Measurements from ENCODE around the gene CLSTN2. TPM values are rescaled to one million over a fixed set of nuclear protein-coding genes. Genes with fewer than 3 reads are reported as not detected.

Gene CLSTN2
- total RNA-seq, 1 donor from 2014 or later: 16.0 TPM

DNA sequence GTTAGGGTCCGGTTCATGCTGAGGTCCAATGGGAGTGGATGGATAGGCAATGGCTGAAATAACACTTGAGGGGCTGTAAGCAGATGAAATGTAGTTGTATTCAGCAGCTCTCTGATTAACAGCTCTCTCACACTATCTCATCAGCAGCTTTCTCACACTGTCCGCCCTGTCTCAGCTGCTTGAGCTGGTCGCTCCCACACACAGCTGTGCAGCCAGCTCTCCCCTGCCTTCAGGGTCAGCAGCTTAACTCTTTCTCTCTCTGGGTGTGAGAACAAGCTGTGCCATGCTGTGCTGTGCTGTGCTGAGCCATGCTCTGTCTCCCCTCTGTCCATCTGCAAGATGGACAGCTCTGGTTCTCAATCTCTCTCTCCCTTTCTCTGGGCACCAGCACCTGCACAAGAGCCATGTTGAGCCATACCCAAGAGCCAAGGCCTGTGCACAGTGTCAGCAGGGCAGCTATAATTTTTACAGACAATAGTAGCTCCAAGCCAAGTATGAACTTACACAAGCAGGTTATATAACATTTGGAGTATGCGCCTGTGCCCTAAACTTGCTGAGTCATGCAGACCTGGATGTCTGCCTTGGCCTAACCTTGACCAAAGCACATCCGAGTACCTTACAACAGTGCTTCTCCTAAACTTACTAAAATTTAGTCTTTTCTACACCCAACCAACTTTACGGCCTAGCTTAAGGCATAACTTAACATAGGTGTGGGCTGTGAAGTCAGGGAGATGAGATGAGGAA lies 451.5 kb downstream of the CLSTN2 start:
- intact Hi-C loops (cut with DNase I): no loop called here

DNA sequence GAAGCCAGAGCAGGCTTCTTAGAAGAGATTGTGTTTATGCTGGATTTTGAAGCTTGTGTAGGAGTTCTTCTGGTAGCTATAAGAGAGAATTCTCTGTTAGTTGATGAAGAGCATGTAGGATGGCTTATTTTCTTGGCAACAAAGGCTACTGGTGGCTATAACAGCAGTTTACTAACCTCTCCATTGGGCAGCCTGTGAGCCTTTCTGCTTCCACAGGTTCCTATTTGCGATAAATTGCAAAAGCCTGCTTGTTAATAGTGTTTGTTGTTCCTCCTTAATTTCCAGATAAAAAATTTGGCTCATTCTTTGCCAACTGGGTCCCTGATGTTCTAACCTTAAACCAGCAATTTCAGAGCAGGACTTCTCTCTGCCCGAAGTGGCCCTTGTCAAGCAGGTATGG lies 452.3 kb downstream of the CLSTN2 start:
- no peaks in the 10 kb centered on the region for H3K36me3 ChIP-seq
- intact Hi-C loops (cut with DNase I): no loop called here
- no peak for DNase-seq (ENCODE audit: extremely low spot score in 2 of 2)

More for the DNA sequence above, 451.5 kb downstream of the CLSTN2 start:
- Histone ChIP-seq H3K27me3 (no peaks in the 10 kb centered on the region), H3K4me3 (no peak overlapping the region), H3K36me3 (no peaks in the 10 kb centered on the region), H3K4me1 (no peaks in the 10 kb centered on the region), H3K27ac (no peak overlapping the region), H3K9me3 (no peaks in the 10 kb centered on the region)
- peak in 1 of 2 donors; percentile 82 for DNase-seq (ENCODE audit: extremely low spot score in 2 of 2)
- TF ChIP-seq, protein P1, sequence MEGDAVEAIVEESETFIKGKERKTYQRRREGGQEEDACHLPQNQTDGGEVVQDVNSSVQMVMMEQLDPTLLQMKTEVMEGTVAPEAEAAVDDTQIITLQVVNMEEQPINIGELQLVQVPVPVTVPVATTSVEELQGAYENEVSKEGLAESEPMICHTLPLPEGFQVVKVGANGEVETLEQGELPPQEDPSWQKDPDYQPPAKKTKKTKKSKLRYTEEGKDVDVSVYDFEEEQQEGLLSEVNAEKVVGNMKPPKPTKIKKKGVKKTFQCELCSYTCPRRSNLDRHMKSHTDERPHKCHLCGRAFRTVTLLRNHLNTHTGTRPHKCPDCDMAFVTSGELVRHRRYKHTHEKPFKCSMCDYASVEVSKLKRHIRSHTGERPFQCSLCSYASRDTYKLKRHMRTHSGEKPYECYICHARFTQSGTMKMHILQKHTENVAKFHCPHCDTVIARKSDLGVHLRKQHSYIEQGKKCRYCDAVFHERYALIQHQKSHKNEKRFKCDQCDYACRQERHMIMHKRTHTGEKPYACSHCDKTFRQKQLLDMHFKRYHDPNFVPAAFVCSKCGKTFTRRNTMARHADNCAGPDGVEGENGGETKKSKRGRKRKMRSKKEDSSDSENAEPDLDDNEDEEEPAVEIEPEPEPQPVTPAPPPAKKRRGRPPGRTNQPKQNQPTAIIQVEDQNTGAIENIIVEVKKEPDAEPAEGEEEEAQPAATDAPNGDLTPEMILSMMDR (IDR thresholded peaks at IDR 0.05): no peak
- no peak for TF ChIP-seq POLR2A (IDR thresholded peaks at IDR 0.05)
- TF ChIP-seq POLR2AphosphoS5 (IDR thresholded peaks at IDR 0.05; ENCODE audit: insufficient read depth in 1 of 2, low read depth in 1 of 2): no peak

DNA sequence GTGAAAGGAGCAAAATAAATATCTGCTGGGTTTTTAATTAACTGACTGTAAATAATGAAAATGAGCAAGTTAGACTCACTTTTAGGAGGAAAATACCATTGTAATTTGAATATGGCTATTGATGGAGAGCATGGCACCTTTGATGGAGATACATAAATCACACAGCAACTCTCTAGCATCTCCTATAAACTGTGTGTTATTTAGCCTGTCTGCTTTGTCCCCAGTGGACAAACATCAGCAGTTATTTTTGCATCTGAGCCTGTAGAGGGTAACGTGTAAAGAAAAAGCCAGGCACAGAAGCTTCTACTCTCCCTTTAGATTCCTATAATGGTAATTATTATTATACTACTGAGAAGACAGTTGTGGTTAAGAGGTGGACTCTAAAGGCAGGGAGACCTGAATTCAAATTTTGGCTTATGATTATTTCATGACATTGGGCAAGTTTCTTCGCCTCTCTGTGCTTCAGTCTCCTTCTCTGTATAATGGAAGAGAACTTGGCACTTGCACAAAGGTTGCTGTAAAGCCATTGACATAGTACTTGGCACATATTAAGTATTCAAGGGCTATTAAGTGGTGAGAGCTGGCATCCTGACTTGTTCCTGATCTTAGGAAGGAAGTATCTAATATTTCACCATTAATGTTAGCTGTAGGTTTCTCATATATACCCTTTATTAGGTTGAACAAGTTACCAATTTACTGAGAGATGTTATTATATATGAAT lies 453.4 kb downstream of the CLSTN2 start:
- TF ChIP-seq POLR2A (IDR thresholded peaks at IDR 0.05) (no peak), POLR2AphosphoS5 (IDR thresholded peaks at IDR 0.05; ENCODE audit: insufficient read depth in 1 of 2, low read depth in 1 of 2) (no peak)
- TF ChIP-seq, protein P1 (IDR thresholded peaks at IDR 0.05): no peak
- intact Hi-C loops (cut with DNase I): no loop called here
- H3K27me3 ChIP-seq: no peaks in the 10 kb centered on the region
- H3K4me1 ChIP-seq: no peaks in the 10 kb centered on the region
- no peaks in the 10 kb centered on the region for H3K36me3 ChIP-seq
- H3K4me3 ChIP-seq: no peak overlapping the region
- DNase-seq (ENCODE audit: extremely low spot score in 2 of 2): peak in 1 of 2 donors; percentile 22
- H3K9me3 ChIP-seq: no peaks in the 10 kb centered on the region
- no peak overlapping the region for H3K27ac ChIP-seq

More for the DNA sequence above, 452.3 kb downstream of the CLSTN2 start:
- Histone ChIP-seq H3K4me1 (no peaks in the 10 kb centered on the region), H3K9me3 (no peaks in the 10 kb centered on the region), H3K27ac (no peak overlapping the region), H3K4me3 (no peak overlapping the region), H3K27me3 (no peaks in the 10 kb centered on the region)
- TF ChIP-seq, protein P1 (IDR thresholded peaks at IDR 0.05): no peak

DNA sequence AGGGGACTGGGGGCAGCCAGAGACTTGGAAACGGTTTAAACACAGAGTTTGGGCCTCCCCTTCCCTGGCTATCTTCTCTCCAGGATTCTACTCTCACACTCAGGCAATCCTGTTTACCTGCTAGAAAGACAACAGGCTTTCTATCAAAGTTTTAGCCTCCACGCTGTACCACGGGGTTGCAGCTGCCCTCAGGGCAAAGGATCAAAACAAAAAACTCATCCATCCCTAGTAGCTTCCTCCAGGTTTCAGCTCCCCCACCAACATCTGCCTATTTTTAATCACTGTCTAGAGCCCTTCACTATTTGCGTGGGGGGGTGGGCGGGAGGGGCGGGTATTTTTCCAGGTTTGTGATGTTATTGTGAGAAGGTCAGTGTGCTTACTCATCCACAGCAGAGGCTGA lies 456.1 kb downstream of the CLSTN2 start:
- no peak overlapping the region for H3K4me3 ChIP-seq
- intact Hi-C loops (cut with DNase I): no loop called here
- H3K27ac ChIP-seq: no peak overlapping the region
- peaks cover 4% of the 10 kb centered on the region for H3K4me1 ChIP-seq
- peak in 1 of 2 donors; percentile 37 for DNase-seq (ENCODE audit: extremely low spot score in 2 of 2)
- no peaks in the 10 kb centered on the region for H3K9me3 ChIP-seq
- H3K27me3 ChIP-seq: no peaks in the 10 kb centered on the region
- no peaks in the 10 kb centered on the region for H3K36me3 ChIP-seq
- TF ChIP-seq POLR2AphosphoS5 (IDR thresholded peaks at IDR 0.05; ENCODE audit: insufficient read depth in 1 of 2, low read depth in 1 of 2) (no peak), POLR2A (IDR thresholded peaks at IDR 0.05) (no peak)
- TF ChIP-seq, protein P1 (IDR thresholded peaks at IDR 0.05): no peak

Data from vagina (tissue), 2 donors.